ENCODE data around the gene NFAM1. TPM values are rescaled to one million over a fixed set of nuclear protein-coding genes. Genes with fewer than 3 reads are reported as not detected.
A peak's percentile ranks its signal among the peaks of the same experiment; 100 is the strongest.

Gene NFAM1
- total RNA-seq, 1 experiment from 2014 or later: 3.8 TPM

DNA sequence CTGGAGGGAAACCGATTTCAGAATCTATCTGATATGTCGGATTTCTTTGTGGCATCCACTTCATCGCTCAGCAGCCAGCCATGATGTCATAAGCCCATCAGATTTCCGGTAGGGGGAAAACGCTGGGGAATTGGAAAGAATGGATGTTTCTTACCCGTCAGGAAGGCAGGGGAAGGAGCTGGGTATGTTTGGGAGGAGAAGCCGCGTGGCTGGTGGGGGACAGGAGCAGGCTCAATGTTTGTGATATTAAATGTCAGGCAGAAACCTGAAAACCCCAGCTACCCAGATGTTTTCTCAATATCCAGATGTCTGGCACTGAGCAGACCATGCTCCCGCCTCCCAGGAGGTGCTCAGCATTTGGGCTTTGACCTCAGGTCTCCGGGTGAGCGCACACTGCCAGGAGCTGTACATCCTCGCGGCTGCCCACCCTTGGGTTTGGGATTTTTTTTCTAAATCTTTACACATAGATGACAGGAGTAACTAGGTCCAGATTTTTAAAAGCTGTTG is 67.5 kb downstream of the NFAM1 start:
- no TSS peak for BruUV-seq (replicated peaks)
- peaks cover 5% of the 10 kb centered on the region for H3K27me3 ChIP-seq (replicated peaks; ENCODE audit: insufficient read depth, low read depth, low read length, poor library complexity)
- no peak for TF ChIP-seq EZH2 (IDR thresholded peaks at IDR 0.05; ENCODE audit: borderline replicate concordance, low read depth, low read length, poor library complexity, severe bottlenecking)
- TF ChIP-seq, protein P1, sequence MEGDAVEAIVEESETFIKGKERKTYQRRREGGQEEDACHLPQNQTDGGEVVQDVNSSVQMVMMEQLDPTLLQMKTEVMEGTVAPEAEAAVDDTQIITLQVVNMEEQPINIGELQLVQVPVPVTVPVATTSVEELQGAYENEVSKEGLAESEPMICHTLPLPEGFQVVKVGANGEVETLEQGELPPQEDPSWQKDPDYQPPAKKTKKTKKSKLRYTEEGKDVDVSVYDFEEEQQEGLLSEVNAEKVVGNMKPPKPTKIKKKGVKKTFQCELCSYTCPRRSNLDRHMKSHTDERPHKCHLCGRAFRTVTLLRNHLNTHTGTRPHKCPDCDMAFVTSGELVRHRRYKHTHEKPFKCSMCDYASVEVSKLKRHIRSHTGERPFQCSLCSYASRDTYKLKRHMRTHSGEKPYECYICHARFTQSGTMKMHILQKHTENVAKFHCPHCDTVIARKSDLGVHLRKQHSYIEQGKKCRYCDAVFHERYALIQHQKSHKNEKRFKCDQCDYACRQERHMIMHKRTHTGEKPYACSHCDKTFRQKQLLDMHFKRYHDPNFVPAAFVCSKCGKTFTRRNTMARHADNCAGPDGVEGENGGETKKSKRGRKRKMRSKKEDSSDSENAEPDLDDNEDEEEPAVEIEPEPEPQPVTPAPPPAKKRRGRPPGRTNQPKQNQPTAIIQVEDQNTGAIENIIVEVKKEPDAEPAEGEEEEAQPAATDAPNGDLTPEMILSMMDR (conservative IDR thresholded peaks at IDR 0.05; ENCODE audit: low read depth, low read length): no peak
- H3K4me1 ChIP-seq (ENCODE audit: insufficient read depth, low read length, poor library complexity, severe bottlenecking): peaks cover 36% of the 10 kb centered on the region
- CTCF ChIA-PET: interaction anchor here (0.6 to 1.2 kb wide), 2 partner anchors 8 to 73 kb away, joined by 3 to 6 read pairs; no protein-coding TSS in a partner anchor
- H3K4me3 ChIP-seq (ENCODE audit: low read depth, low read length, poor library complexity, severe bottlenecking): peak overlapping the region; percentile 15
- no peaks in the 10 kb centered on the region for H3K9me3 ChIP-seq (ENCODE audit: low read depth, low read length, poor library complexity, severe bottlenecking)
- peak; percentile 91 for DNase-seq (ENCODE audit: low spot score)
- intact Hi-C loops (cut with micrococcal nuclease; ENCODE audit: unreplicated experiment): loop anchor here (5.0 kb wide), 2 partner anchors 73 to 92 kb away; partner anchors contain the start of gene TCF20
- POLR2A ChIA-PET (ENCODE audit: low non-redundant PET): interaction anchor here (0.6 to 0.7 kb wide), 3 partner anchors 23 to 84 kb away, joined by 4 to 12 read pairs (median 11); no protein-coding TSS in a partner anchor
- no peaks in the 10 kb centered on the region for H3K36me3 ChIP-seq (ENCODE audit: insufficient read depth, low read length, poor library complexity, severe bottlenecking)
- peak overlapping the region; percentile 88 for H3K27ac ChIP-seq (ENCODE audit: low read depth, low read length, poor library complexity, severe bottlenecking)

DNA sequence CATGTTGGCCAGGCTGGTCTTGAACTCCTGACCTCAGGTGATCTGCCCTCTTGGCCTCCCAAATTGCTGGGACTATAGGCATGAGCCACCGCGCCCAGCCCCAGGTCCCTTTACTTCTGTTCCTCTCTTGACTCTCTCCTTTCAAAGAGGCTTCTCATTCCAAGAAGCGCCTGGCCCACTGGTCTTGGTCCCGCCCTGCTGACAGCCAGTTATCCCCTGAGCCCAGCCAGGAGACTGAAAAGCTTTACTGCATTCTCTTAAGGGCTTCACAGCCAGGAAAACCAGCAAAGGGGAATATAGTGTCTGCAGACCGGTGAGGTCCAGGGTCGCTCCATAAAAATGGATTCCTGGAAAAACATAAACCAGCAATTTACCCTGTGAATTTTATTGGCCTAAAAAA is 68.3 kb downstream of the NFAM1 start:
- CTCF ChIA-PET: interaction anchor here (1.2 kb wide), 1 partner anchor 74 kb away, joined by 6 read pairs; no protein-coding TSS in a partner anchor
- Histone ChIP-seq H3K9me3 (ENCODE audit: low read depth, low read length, poor library complexity, severe bottlenecking) (no peaks in the 10 kb centered on the region), H3K4me3 (ENCODE audit: low read depth, low read length, poor library complexity, severe bottlenecking) (no peak overlapping the region), H3K27ac (ENCODE audit: low read depth, low read length, poor library complexity, severe bottlenecking) (peak overlapping the region; percentile 88), H3K36me3 (ENCODE audit: insufficient read depth, low read length, poor library complexity, severe bottlenecking) (no peaks in the 10 kb centered on the region), H3K27me3 (replicated peaks; ENCODE audit: insufficient read depth, low read depth, low read length, poor library complexity) (peaks cover 5% of the 10 kb centered on the region), H3K4me1 (ENCODE audit: insufficient read depth, low read length, poor library complexity, severe bottlenecking) (peaks cover 36% of the 10 kb centered on the region)
- intact Hi-C loops (cut with micrococcal nuclease; ENCODE audit: unreplicated experiment): no loop called here
- POLR2A ChIA-PET (ENCODE audit: low non-redundant PET): interaction anchor here (0.6 kb wide), 2 partner anchors 22 to 80 kb away, joined by 4 to 11 read pairs; no protein-coding TSS in a partner anchor
- TF ChIP-seq, protein P1 (conservative IDR thresholded peaks at IDR 0.05; ENCODE audit: low read depth, low read length): no peak
- no peak for TF ChIP-seq EZH2 (IDR thresholded peaks at IDR 0.05; ENCODE audit: borderline replicate concordance, low read depth, low read length, poor library complexity, severe bottlenecking)
- no peak for DNase-seq (ENCODE audit: low spot score)
- no TSS peak for BruUV-seq (replicated peaks)

DNA sequence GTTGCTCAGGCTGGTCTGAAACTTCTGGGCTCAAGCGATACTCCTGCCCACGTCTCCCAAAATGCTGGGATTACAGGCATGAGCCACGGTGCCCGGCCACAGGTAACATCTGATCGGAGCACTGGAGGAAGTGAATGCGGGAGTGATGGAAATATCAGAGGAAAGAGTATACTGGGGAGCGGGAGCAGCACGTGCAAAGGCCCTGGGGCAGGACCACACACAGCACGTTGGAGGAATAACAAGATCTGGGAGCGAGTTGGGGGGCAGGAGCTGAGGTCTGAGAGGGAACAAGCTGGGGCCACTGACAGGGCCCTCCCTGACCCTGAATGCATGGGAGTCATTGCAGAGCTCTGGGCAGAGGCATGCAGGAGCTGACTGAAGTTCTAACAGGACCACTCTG is 70.7 kb downstream of the NFAM1 start:
- Histone ChIP-seq H3K4me3 (ENCODE audit: low read depth, low read length, poor library complexity, severe bottlenecking) (no peak overlapping the region), H3K4me1 (ENCODE audit: insufficient read depth, low read length, poor library complexity, severe bottlenecking) (peaks cover 27% of the 10 kb centered on the region), H3K36me3 (ENCODE audit: insufficient read depth, low read length, poor library complexity, severe bottlenecking) (no peaks in the 10 kb centered on the region), H3K27ac (ENCODE audit: low read depth, low read length, poor library complexity, severe bottlenecking) (no peak overlapping the region), H3K27me3 (replicated peaks; ENCODE audit: insufficient read depth, low read depth, low read length, poor library complexity) (no peaks in the 10 kb centered on the region), H3K9me3 (ENCODE audit: low read depth, low read length, poor library complexity, severe bottlenecking) (no peaks in the 10 kb centered on the region)
- ChIA-PET POLR2A (ENCODE audit: low non-redundant PET) (no interaction called here), CTCF (no interaction called here)
- no TSS peak for BruUV-seq (replicated peaks)
- no peak for TF ChIP-seq EZH2 (IDR thresholded peaks at IDR 0.05; ENCODE audit: borderline replicate concordance, low read depth, low read length, poor library complexity, severe bottlenecking)
- TF ChIP-seq, protein P1 (conservative IDR thresholded peaks at IDR 0.05; ENCODE audit: low read depth, low read length): no peak
- no peak for DNase-seq (ENCODE audit: low spot score)
- intact Hi-C loops (cut with micrococcal nuclease; ENCODE audit: unreplicated experiment): no loop called here

Data from A673 (cell line).